ENCODE data around the gene BAD.

Gene BAD

GRCh38 chr11:64278576-64279190 is 5.8 kb downstream of the BAD start:
- TF ChIP-seq CTCF (IDR thresholded peaks at IDR 0.05; ENCODE audit: insufficient read depth, missing control alignments), result no peak
- FAIRE-seq, result no peak
- no peak for DNase-seq (ENCODE audit: insufficient read length, low spot score)

- no peak for TF ChIP-seq CTCF (IDR thresholded peaks at IDR 0.05; ENCODE audit: insufficient read depth, missing control alignments)
- FAIRE-seq (no peak), DNase-seq (ENCODE audit: insufficient read length, low spot score) (no peak)
These were observed 7.6 kb downstream of the BAD start for GRCh38 chr11:64276653-64277431.

- DNase-seq (ENCODE audit: insufficient read length, low spot score) (no peak), FAIRE-seq (no peak)
- no peak for TF ChIP-seq CTCF (IDR thresholded peaks at IDR 0.05; ENCODE audit: insufficient read depth, missing control alignments)
These were observed 8.6 kb downstream of the BAD start for GRCh38 chr11:64275841-64276240.

GRCh38 chr11:64275031-64275800 is 9.2 kb downstream of the BAD start:
- TF ChIP-seq CTCF (IDR thresholded peaks at IDR 0.05; ENCODE audit: insufficient read depth, missing control alignments), result no peak
- no peak for DNase-seq (ENCODE audit: insufficient read length, low spot score)
- FAIRE-seq, result no peak

GRCh38 chr11:64269540-64270220 is 14.8 kb downstream of the BAD start:
- FAIRE-seq (no peak), DNase-seq (ENCODE audit: insufficient read length, low spot score) (no peak)
- no peak for TF ChIP-seq CTCF (IDR thresholded peaks at IDR 0.05; ENCODE audit: insufficient read depth, missing control alignments)

GRCh38 chr11:64268893-64269539 is 15.4 kb downstream of the BAD start:
- DNase-seq (ENCODE audit: insufficient read length, low spot score) (no peak), FAIRE-seq (no peak)
- no peak for TF ChIP-seq CTCF (IDR thresholded peaks at IDR 0.05; ENCODE audit: insufficient read depth, missing control alignments)
